Limb (tissue), 2 donors: Measurements from ENCODE around the gene AQR.

Experiments
- DNase-seq, 2 donors: peaks; one replicate each; pipeline ENCODE4 v3.0.0-alpha.2; 2016; ENCODE audit errors: extremely low spot score in 2 of 2

AQR gene

DNA sequence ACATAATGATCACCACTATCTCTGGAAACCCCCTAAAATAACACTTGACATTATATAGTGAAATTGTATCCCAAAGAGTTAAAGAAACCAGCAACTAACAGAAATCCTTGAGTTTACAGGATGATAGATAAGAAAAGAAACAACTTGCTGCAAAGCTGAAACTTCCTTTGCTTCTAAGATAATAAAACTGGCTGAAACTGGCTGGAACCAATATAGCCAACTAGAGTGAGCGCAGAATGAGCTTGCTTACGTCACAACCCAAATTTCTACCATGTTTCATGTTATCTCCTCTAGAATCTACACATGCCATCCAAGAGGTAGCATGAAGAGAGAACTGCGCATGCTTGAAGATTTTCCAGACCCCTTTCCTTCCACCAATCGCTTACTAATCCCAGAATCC, 90.4 kb downstream of the AQR start:
- DNase-seq, result no peak

DNA sequence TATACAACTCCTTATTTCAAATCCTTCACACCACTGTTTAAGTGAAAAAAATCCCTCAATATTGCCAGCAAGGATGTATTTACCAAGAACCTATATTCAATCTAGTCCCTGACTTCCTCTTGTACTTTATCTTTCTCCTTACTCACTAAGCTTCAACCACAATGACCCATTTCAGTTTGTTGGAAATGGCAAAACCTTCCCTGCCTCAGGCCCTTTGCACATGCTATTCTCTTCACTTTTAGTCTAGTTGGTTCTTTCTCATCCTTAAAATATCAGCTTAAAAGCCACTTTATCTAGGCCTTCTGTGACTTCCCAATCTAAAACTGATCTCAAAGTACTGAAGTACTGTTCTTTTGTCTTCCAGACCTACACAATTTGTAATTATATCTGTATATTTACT, 92.9 kb downstream of the AQR start:
- DNase-seq, result no peak

DNA sequence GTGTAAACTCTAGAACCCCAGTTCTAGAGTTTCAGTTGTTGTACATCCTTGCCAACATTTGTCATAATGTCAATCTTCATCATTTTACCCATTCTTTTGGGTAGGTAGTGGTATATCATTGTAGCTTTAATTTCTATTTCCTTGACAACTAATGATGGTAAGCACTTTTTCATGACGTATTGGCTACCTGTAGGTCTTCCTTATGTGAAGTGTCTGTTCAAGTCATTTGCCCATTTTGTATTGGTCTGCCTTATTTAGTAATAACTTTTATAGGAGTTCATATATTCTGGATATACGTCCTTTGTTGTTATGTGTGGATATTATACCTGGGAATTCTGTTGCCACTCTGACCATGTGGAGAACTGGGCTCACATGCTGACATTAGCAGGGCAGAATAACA, 100.4 kb downstream of the AQR start:
- DNase-seq, result no peak

DNA sequence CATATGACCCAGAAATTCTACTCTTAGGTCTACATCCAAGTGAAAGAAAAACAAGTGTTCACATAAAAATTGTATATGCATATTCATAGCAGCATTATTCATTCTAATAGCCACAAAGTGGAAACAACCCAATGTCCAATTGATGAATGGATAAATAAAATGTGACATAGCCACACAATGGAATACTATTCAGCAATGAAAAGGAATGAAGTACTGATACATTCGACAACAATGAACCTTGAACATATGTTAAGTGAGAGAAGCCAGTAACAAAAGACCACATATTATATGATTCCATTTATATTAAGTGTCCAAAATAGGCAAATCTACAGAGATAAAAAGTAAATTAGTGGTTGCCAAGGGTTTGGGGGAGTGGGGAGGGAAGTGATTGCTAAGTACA, 104.0 kb downstream of the AQR start:
- no peak for DNase-seq

DNA sequence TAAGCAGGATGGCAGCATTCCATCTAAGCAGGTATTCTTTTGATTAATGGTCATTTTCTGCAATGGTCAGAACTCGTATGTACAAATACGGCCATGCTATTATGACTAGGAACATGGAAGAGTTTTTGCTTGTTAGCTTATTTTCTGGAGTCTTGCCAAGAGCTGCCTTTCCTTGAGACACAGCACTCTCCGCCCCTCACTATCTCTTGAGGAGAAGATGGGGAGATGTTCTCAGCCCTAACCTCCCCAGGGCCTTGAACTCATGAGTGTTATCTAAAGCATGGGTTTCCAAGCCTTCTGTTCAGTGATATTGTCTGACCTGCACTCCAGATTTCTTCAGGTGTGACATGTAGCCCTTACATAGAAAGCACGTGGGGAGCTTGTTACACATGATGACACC, 108.3 kb downstream of the AQR start:
- no peak for DNase-seq

DNA sequence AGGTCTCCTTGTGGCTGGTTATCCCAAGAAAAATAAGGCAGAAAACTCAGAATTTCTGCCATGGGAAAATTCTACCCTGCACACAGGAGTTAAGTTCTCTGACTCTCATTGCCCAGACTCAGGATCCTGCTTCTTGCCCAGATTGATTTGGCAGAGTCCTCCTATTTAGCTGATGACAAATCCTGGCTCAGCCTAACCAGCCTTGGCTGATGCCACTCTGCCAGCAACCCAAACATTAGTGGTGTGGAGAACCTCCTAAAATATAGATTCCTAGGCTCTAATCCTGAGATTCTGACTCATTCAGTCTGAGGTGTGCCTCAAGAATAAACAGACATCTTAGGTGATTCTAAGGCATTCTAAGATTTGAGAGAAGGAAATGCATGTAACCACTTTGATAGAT, 113.6 kb downstream of the AQR start:
- DNase-seq, result no peak

DNA sequence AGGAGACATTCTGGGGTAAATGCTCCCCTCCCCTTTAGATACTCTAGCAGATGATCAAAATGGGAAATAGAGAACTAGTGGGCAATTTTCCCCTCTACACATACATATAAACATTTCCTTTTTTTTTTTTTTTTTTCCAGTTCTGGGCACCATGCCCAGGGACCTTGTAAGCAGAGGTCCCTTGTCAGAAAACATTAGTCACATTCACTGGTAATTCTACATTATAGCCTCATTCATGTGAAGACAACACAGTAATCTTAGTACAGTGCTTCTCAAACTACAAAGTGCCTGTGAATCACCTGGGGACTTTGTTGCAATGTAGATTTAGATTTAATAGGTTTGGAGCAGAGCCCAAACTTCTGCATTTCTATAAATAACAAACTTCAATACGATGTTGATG, 114.1 kb downstream of the AQR start:
- no peak for DNase-seq

DNA sequence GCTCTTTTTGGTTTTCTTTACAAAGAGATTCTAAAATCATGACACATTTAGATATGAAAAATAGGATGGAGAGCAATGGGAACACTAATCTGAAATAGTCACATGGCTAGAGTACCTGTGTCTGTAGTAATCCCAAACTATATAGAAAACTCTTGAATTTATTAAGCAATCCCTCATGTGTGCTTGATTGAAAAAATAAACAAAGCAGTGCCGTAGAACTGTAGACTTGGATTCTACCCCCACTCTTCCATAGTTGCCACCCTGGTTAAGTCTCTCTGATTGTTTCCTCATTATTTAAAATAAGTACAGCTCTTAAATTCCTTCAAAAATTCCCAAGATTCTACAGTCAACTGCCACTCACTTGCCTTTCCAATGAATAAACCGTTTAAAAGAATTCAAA, 115.3 kb downstream of the AQR start:
- DNase-seq, result no peak

DNA sequence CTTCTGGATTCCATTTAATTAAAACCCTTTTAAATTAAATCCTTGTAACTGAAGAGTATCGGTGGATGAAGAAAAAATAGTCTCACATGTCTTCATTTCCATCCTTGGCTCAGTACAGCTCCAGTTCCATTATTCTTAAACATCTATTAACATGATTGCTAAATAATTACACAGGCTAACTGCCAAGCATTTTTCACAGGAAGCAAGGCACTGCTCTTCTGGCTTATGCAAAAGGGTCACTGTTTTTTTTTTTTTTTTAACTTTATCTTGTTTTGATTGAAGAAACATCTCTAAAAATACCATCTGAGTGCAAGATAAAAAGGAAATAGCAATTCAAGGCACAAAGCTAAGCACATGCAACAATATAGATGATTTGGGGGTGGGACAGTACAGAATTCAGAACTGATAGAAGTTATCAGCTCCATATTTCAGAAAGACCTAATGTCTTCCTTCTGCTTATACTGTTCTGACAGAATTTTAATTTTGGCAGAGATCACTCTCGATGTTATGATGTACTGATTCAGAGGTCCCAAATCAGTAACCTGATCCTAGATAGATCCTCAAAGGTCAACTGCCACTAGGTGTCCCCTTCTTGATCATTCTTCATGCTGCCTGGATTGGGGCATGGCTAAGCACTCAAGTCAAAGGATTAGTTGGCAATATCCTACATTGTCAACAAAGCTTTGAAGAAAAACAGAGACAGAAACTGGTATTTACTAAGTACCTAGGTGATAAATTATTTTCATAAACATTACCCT, 116.4 kb downstream of the AQR start:
- peak in 1 of 2 donors; percentile 21 for DNase-seq

DNA sequence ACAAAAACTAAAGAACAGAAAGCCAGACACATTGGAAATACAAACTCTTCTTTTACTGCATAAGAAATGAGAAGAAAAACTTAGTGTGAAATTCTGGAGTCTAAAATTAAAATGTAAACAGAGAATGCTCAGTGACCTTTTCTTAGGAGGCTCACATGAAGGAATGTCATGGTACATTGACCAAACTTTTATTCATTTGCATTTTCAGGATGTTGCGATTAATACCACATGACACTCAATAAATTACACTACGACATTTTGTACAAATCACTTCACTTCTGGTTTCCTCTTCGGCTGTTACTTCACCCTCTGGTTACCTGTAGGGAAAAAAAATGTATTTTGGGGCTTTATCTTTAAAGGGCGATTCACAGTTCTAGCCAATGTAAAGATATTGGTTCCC, 117.8 kb downstream of the AQR start:
- no peak for DNase-seq

DNA sequence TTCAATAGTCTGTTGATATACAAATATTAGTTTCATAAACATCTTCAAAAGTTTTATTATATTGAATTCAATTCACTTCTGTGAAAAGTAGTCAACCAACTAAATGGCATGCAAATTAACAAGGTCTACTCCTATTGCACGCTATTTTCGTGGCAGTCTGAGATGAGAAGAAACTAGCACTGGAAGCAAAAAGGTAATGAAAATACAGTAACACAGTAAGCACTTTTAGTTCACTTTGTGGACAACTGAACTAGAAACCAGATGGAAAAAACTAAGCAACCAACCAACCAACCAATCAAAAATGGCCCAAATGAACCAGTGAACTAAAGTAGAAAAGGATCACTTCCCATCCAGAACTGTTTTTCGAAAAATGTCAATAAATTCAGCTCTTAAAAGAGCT, 118.5 kb downstream of the AQR start:
- DNase-seq, result no peak

DNA sequence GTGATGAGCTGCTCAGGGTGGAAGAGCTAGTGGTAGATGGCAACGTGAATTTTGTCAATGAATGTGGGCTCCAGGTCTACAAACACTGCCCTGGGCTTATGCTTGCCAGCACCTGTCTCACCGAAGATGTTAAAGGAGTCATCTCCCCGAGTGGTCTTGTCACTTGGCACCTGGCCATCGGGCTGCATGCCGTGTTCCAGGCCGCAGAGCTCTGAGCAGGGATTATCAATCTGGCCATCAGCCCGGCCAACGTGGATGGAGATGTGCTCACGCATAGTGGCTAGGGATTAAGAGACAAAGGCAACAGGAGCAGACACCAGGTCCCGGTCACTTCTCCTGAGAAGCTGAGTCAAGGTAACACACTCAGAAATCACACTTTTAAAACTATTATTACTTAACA, 119.4 kb downstream of the AQR start:
- DNase-seq, result no peak

DNA sequence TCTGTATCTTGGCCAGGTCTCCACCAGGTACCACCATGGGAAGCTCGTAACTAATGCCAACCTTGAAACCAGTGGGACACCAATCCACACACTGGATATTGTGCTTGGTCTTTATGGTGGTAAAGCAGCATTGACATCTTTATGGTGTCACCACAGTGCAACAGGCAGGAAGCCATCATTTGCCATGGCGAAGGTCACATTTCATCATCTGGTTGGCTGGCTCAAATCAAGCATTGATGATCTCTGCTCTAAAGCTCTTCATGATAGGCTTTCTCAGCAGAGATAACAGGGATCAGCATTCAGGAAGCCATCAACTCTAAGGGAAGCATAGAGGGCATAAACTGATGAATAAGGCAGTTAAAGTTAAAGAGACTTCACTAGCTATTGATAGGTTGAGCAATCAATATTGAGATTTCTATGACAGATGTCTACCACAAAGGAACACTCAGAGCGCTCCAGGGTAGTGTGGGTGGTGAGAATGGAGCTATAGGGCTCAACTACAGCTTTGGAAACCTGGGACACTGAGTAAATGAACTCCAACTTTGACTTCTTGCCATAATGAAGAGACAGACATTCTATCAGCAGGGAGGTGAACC, 120.1 kb downstream of the AQR start:
- no peak for DNase-seq

DNA sequence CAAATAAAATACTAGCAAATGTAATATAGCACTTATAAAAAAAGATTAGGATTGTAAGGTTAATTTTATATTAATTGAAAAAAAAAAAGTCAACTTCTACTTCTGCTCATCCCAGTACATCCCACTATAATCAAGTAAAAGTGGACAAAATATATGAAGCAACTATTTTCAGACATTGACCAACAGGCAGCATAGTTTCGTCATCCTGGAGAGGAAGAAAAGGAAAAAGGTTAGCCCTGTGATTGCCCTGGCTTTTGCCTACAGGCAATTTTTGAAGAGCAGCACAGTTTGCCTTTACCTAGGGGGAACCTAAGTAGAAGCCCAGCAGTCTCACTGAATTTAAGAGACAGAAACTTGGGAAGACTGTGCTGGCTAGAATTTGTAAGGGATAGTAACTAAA, 121.9 kb downstream of the AQR start:
- no peak for DNase-seq

DNA sequence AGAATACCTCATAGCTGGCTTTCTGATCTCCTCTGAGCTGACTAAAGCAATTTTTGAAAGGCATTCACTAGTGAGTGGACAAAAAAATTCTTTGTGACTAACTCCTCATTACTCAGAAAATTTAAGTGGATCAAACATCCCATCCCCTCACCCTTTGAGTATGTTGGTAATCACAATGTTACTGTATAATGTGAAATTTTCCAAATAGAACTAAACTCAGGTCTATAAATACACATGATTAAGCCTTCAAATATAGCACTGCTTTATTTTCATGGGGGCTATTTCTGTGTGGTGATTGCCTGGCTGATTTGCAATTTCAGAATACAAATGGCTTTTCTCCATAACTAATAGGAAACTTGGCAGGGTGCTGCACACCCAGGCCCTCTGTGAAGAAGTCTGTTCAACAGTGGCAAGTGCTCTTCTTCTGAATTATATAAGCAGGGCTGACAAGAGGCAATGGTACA, 128.2 kb downstream of the AQR start:
- DNase-seq, result no peak

DNA sequence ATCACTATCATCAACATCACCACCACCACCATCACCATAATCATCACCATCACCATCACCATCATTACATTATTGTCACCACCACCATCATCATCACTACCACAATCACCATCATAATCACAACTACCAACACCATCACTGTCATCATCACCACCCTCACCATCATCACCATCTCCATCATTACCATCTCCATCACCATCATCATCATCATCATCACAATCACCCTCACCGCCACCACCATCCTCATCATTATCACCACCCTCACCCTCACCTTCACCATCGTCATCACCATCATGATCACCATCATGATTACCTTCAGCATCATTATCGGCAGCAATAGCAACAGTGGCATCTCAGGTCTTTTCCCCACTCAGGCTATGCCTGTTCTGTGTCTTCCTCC, 131.3 kb downstream of the AQR start:
- no peak for DNase-seq

DNA sequence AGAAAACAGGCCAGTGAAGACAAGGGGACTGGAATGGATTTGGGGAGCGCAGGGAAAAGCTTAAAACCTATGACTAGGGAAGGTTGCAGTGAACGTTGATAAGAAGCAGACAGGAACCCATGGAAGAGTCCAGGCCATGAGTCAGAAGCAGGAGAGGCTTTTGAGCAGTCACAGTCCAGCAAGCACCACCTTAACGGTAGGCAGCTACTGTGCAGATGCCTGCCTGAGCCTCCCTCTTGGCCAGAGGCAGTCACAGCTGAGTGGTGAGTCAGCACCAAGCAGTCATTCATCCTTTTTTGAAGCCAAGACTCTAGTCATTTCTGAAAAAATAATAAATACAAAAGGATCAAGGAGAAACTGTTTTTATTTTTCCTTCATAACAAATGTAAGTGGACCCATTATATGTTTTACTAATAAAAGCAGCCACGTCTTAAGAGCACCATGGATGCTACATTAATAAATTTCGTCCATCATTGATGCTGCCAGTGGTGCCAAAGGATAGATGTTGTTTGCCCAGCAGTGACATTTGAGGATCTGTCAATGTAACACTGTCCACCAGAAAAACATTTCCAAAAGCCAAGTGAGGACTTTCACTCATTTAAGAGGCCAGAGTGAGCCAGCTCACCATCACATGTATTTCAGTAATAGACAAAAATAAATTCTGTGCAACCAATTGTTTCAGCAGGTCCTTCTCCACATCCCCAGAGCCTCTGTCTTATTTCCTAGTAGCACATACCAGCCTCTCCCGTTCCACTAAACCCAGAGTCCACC, 132.1 kb downstream of the AQR start:
- no peak for DNase-seq

DNA sequence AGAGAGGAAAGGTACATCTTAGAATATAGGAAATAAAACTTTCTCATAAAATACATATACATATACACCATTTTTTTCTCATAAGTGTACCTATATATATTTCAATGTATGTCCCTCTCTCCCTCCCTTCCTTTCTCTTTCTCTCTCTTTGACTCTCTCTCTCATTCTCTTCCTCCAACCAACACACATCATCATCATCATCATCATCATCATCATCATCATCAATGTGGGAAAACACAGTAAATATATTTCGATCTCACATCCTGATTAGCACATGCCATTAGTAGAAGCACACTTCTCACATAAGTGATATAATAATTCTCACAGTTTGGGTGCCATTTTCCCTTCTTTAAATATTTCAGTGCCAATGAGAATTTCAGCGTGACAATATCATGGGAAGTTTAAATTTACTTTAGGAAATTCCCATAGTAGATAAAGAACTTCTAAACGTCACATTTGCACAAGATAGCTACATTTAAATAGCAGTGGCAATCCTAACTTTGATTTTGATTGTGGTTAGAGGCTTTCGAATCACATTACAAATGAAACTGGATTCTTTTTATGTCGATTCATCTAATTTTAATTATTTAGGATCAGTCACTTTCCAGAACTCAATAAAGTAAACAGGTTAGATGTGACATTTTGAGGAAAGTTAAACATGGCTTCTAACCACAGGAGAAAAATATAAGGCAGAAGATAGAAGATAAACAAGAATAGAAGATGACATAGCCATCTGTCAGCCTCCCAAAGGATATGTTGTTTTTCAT, 141.2 kb downstream of the AQR start:
- DNase-seq, result no peak

DNA sequence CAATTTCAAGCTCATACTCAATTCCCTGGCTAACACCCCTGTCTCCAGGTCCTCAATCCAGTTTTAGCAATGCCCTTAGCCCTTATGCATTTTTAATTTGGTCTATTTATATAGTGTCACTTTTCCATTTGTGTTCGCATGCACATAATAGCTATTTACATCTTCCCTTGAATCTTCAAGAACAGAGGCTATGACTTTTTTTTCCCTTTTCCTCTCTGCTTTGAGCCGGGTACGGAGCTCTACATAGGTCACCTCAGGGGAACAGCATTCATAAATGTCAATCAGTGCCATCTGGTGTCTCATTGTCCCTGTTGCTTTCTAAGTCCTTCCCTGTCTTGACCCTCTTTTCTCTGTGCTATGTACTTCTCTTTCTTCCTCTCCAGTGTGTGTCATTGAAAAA, 147.7 kb downstream of the AQR start:
- DNase-seq, result no peak

DNA sequence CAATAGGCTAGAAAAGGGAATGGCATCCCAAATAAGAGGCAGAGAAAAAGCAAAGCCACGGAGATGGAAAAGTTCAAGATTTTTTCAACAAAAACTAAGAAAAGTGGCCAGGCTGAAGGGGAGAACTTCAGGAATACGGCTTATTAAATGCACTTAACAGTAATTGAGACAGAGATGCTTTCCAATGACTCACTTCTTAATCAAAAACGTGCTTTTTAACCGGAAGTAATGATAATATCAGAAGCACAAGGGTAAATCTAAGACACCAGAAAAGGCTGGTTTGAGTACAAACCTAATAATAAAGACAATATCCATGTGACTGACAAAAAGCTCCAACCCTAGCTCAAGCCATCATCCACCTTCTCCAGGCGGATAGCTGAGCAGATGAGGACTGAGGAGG, 149.4 kb downstream of the AQR start:
- DNase-seq, result no peak

DNA sequence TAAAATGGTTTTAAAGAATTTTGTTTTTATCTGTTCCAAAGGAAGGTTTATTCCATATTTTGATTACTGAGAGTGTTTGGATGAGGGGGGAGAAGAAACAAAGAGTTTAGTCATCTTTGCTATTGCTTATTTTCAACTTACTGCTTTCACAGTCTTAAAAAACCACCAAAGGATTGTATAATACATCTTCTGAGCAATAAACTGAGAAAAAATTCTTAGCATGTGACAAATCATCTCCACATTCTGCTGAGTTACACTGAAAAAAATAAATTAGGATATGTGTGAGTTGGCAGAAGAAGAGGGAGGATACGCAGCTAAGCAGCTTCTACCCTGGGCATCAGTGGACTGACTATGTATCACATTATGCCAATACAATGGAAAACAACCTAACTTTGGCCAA, 151.0 kb downstream of the AQR start:
- DNase-seq, result no peak

DNA sequence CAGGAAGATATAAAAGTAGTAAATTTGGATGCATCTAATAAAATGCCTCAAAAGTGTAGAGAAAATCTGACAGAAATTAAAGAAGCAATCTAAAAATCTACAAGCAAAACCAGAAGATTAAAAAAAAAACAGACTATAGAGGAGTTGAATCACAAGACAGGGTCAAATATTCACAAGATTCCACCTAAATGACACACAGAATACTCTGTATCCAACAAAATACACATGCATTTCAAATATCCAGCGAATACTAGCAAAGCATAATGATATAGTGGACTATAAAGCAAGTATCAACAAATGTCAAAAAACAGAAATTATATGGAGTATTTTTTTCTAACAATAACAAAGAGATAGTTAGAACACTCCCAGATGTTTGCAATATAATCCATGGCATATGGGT, 153.7 kb downstream of the AQR start:
- no peak for DNase-seq
